Measurements from ENCODE around the gene CCDC47.

The CCDC47 gene

GRCh38 chr17:63762161-63763078 lies 11.0 kb downstream of the CCDC47 start:
- Histone ChIP-seq H3K4me1 (no peaks in the 10 kb centered on the region), H3K27ac (no peak overlapping the region), H3K9me3 (no peaks in the 10 kb centered on the region), H3K4me3 (no peak overlapping the region), H3K27me3 (no peaks in the 10 kb centered on the region), H3K36me3 (peaks cover 43 to 62% (median 50%) of the 10 kb centered on the region in 3 donors)
- no peak for DNase-seq
- TF ChIP-seq CTCF (IDR thresholded peaks at IDR 0.05) = no peak
- intact Hi-C loops (cut with DNase I; ENCODE audit: low total_unique reads) = no loop called here

- Histone ChIP-seq H3K4me1 (no peaks in the 10 kb centered on the region), H3K27ac (no peak overlapping the region), H3K9me3 (no peaks in the 10 kb centered on the region), H3K4me3 (no peak overlapping the region), H3K27me3 (no peaks in the 10 kb centered on the region), H3K36me3 (peaks cover 54 to 76% (median 59%) of the 10 kb centered on the region in 3 donors)
- TF ChIP-seq CTCF (IDR thresholded peaks at IDR 0.05) = no peak
- no peak for DNase-seq
- intact Hi-C loops (cut with DNase I; ENCODE audit: low total_unique reads) = no loop called here
These were observed 12.4 kb downstream of the CCDC47 start for GRCh38 chr17:63760771-63761539.

GRCh38 chr17:63758428-63758827 lies 15.0 kb downstream of the CCDC47 start:
- no peak for DNase-seq
- intact Hi-C loops (cut with DNase I; ENCODE audit: low total_unique reads) = no loop called here

GRCh38 chr17:63754046-63754445 lies 19.4 kb downstream of the CCDC47 start:
- Histone ChIP-seq H3K27ac (no peak overlapping the region), H3K4me3 (no peak overlapping the region), H3K36me3 (peaks cover 51 to 87% (median 62%) of the 10 kb centered on the region in 3 donors), H3K27me3 (no peaks in the 10 kb centered on the region), H3K9me3 (no peaks in the 10 kb centered on the region), H3K4me1 (no peaks in the 10 kb centered on the region)
- intact Hi-C loops (cut with DNase I; ENCODE audit: low total_unique reads) = no loop called here
- TF ChIP-seq CTCF (IDR thresholded peaks at IDR 0.05) = no peak
- no peak for DNase-seq

More at GRCh38 chr17:63758428-63758827, 15.0 kb downstream of the CCDC47 start:
- no peaks in the 10 kb centered on the region for H3K4me1 ChIP-seq
- H3K36me3 ChIP-seq = peaks cover 60 to 77% (median 68%) of the 10 kb centered on the region in 3 donors
- H3K4me3 ChIP-seq = no peak overlapping the region
- no peaks in the 10 kb centered on the region for H3K27me3 ChIP-seq
- no peaks in the 10 kb centered on the region for H3K9me3 ChIP-seq
- TF ChIP-seq CTCF (IDR thresholded peaks at IDR 0.05) = no peak
- no peak overlapping the region for H3K27ac ChIP-seq

- peaks cover 59 to 95% (median 62%) of the 10 kb centered on the region in 3 donors for H3K36me3 ChIP-seq
- H3K27ac ChIP-seq = no peak overlapping the region
- H3K4me3 ChIP-seq = no peak overlapping the region
These were observed 20.2 kb downstream of the CCDC47 start for GRCh38 chr17:63753215-63753614.

More at GRCh38 chr17:63753215-63753614, 20.2 kb downstream of the CCDC47 start:
- intact Hi-C loops (cut with DNase I; ENCODE audit: low total_unique reads) = no loop called here
- Histone ChIP-seq H3K4me1 (no peaks in the 10 kb centered on the region), H3K9me3 (no peaks in the 10 kb centered on the region), H3K27me3 (no peaks in the 10 kb centered on the region)
- no peak for DNase-seq
- no peak for TF ChIP-seq CTCF (IDR thresholded peaks at IDR 0.05)

Data from tibial artery (tissue), 4 donors.